Loucy (cell line): ENCODE results near the gene CDC25A.
"Not testable (repeated sequence)": the region's sequence is repeated elsewhere in the genome, so short reads cannot be mapped to it uniquely, and the experiment has no call there.

Experiments used
- H2AFZ ChIP-seq: fragments of 200-600 bp; sonication (generic); 2 replicates; pipeline ENCODE4 v1.6.0; 2016; ENCODE audit warnings: antibody characterized with exemption, mild to moderate bottlenecking, low read length, moderate library complexity
- H3F3A ChIP-seq: fragments of 200-600 bp; 2 replicates; pipeline ENCODE4 v1.6.0; 2016; ENCODE audit warnings: antibody characterized with exemption, low read depth, mild to moderate bottlenecking
- H3K27me3 ChIP-seq: fragments of 200-600 bp; sonication (generic); 2 replicates; pipeline ENCODE4 v1.6.1; 2014; ENCODE audit warnings: low read length, mild to moderate bottlenecking; ENCODE audit not compliant: insufficient read depth, poor library complexity, severe bottlenecking
- H3K36me3 ChIP-seq: fragments of 200-600 bp; sonication (generic); 2 replicates; pipeline ENCODE4 v1.6.1; 2016; ENCODE audit warnings: low read length; ENCODE audit not compliant: insufficient read depth
- H3K4me1 ChIP-seq: fragments of 200-600 bp; sonication (generic); 2 replicates; pipeline ENCODE4 v1.5.1; 2014; ENCODE audit warnings: low read length, mild to moderate bottlenecking; ENCODE audit not compliant: insufficient read depth, poor library complexity, severe bottlenecking
- H3K4me2 ChIP-seq: fragments of 200-600 bp; sonication (generic); 2 replicates; pipeline ENCODE4 v1.6.0; 2014; ENCODE audit warnings: antibody characterized with exemption, low read length, low read depth, mild to moderate bottlenecking; ENCODE audit not compliant: poor library complexity, severe bottlenecking
- H3K4me3 ChIP-seq: fragments of 200-600 bp; sonication (generic); 2 replicates; pipeline ENCODE4 v1.5.1; 2014; ENCODE audit warnings: low read length, mild to moderate bottlenecking, mixed read lengths; ENCODE audit not compliant: poor library complexity, severe bottlenecking
- H3K79me2 ChIP-seq: fragments of 200-600 bp; sonication (generic); 2 replicates; pipeline ENCODE4 v1.6.1; 2014; ENCODE audit warnings: low read length; ENCODE audit not compliant: insufficient read depth
- H3K9ac ChIP-seq: fragments of 200-600 bp; sonication (generic); 2 replicates; pipeline ENCODE4 v1.6.0; 2014; ENCODE audit warnings: mild to moderate bottlenecking, low read depth, low read length, moderate library complexity; ENCODE audit not compliant: poor library complexity, severe bottlenecking
- H3K9me2 ChIP-seq: fragments of 200-600 bp; sonication (generic); replicated peaks from 2 replicates; pipeline ENCODE4 v1.6.1; 2016; ENCODE audit warnings: low read depth, low read length, mixed read lengths
- H3K9me3 ChIP-seq: fragments of 200-600 bp; sonication (generic); 2 replicates; pipeline ENCODE4 v1.6.1; 2014; ENCODE audit warnings: mild to moderate bottlenecking, antibody characterized with exemption, low read length, low read depth; ENCODE audit not compliant: insufficient read depth
- H4K20me1 ChIP-seq: fragments of 200-600 bp; sonication (generic); 2 replicates; pipeline ENCODE4 v1.6.0; 2014; ENCODE audit warnings: antibody characterized with exemption, low read length, mild to moderate bottlenecking; ENCODE audit not compliant: insufficient read depth, poor library complexity, severe bottlenecking
- CTCF ChIP-seq: fragments of 200-600 bp; sonication (generic); conservative IDR thresholded peaks from 2 replicates; pipeline ENCODE4 v1.5.1; 2014; ENCODE audit warnings: mild to moderate bottlenecking, antibody characterized with exemption, low read length
- EZH2phosphoT487 ChIP-seq: fragments of 200-600 bp; IDR thresholded peaks from 2 replicates; pipeline ENCODE4 v1.6.1; 2018; ENCODE audit warnings: antibody characterized with exemption, mild to moderate bottlenecking, moderate library complexity, borderline replicate concordance

CDC25A gene

GRCh38 chr3:48214225-48214624 lies 26.0 kb upstream of the CDC25A start:
- H3K4me1 ChIP-seq: no peaks in the 10 kb centered on the region
- H3K4me3 ChIP-seq: no peak overlapping the region
- H3K9me2 ChIP-seq: no peaks in the 10 kb centered on the region
- no peak overlapping the region for H3K9ac ChIP-seq
- no peaks in the 10 kb centered on the region for H3K36me3 ChIP-seq
- TF ChIP-seq EZH2phosphoT487: no peak
- TF ChIP-seq CTCF: no peak
- H3K79me2 ChIP-seq: no peaks in the 10 kb centered on the region
- no peaks in the 10 kb centered on the region for H3K27me3 ChIP-seq
- H3K4me2 ChIP-seq: no peak overlapping the region
- no peak overlapping the region for H2AFZ ChIP-seq
- H4K20me1 ChIP-seq: no peaks in the 10 kb centered on the region
- H3F3A ChIP-seq: no peaks in the 10 kb centered on the region
- H3K9me3 ChIP-seq: no peaks in the 10 kb centered on the region

GRCh38 chr3:48211776-48212175 lies 23.6 kb upstream of the CDC25A start:
- H3K9me2 ChIP-seq, H3K4me3 ChIP-seq, H3K4me2 ChIP-seq, H3K4me1 ChIP-seq, H3F3A ChIP-seq, H2AFZ ChIP-seq, H3K9me3 ChIP-seq, H3K9ac ChIP-seq, H3K27me3 ChIP-seq, H3K79me2 ChIP-seq, H3K36me3 ChIP-seq, H4K20me1 ChIP-seq: not testable (repeated sequence)

- H3K9me3 ChIP-seq, H3K27me3 ChIP-seq, H2AFZ ChIP-seq, H3K4me1 ChIP-seq, H3K4me2 ChIP-seq, H3F3A ChIP-seq, H3K36me3 ChIP-seq, H3K9me2 ChIP-seq, H4K20me1 ChIP-seq, H3K9ac ChIP-seq, H3K4me3 ChIP-seq, H3K79me2 ChIP-seq: not testable (repeated sequence)
Observed at GRCh38 chr3:48210534-48210933, 22.3 kb upstream of the CDC25A start.

GRCh38 chr3:48209445-48209844 lies 21.2 kb upstream of the CDC25A start:
- Histone ChIP-seq H3K9me3 (no peaks in the 10 kb centered on the region), H3K4me2 (no peak overlapping the region), H3K4me3 (no peak overlapping the region), H3K4me1 (no peaks in the 10 kb centered on the region), H3K79me2 (no peaks in the 10 kb centered on the region), H4K20me1 (no peaks in the 10 kb centered on the region), H3K9ac (no peak overlapping the region), H3K27me3 (no peaks in the 10 kb centered on the region), H2AFZ (no peak overlapping the region), H3K9me2 (no peaks in the 10 kb centered on the region), H3F3A (no peaks in the 10 kb centered on the region), H3K36me3 (no peaks in the 10 kb centered on the region)
- no peak for TF ChIP-seq EZH2phosphoT487
- no peak for TF ChIP-seq CTCF
